Right atrium auricular region (tissue), 2 donors: ENCODE results near the gene TMEM79. TPM values are rescaled to one million over a fixed set of nuclear protein-coding genes. Genes with fewer than 3 reads are reported as not detected.

ENCODE experiments used
- total RNA-seq, 2 donors: library from RNA; depleted of rRNA; stranded (reverse); fragments of >200 nt; gene quantifications; one replicate each; pipeline ENCODE4 v1.1.0, GENCODE V29; 2016

TMEM79 gene
- total RNA-seq, 2 donors from 2014 or later = 0.96 to 1.0 TPM

Other genes starting within 250 kb of the TMEM79 start
- 10 to 100 TPM; 14.6 to 25.9 TPM for gene UBQLN4, start 230.5 kb upstream of the TMEM79 start, total RNA-seq
- 10 to 100 TPM; 46.1 to 50.7 TPM for gene LAMTOR2, start 229.5 kb upstream of the TMEM79 start, total RNA-seq
- gene RAB25, start 223.2 kb upstream of the TMEM79 start, total RNA-seq = under 1 TPM in 1 of 2 donors, not detected in 1; 0.98 TPM
- under 1 TPM; 0.15 to 0.47 TPM for gene MEX3A, start 201.9 kb upstream of the TMEM79 start, total RNA-seq
- gene LMNA, start 169.6 kb upstream of the TMEM79 start, total RNA-seq = 100 to 1,000 TPM; 258 to 273 TPM
- gene SEMA4A, start 130.7 kb upstream of the TMEM79 start, total RNA-seq = 1 to 10 TPM; 2.0 to 4.2 TPM
- 10 to 100 TPM; 15.5 to 18.5 TPM for gene SLC25A44, start 90.2 kb upstream of the TMEM79 start, total RNA-seq
- gene PMF1, start 71.3 kb upstream of the TMEM79 start, total RNA-seq = 10 to 100 TPM; 81.8 to 88.3 TPM
- not detected for gene BGLAP, start 42.1 kb upstream of the TMEM79 start, total RNA-seq
- gene PAQR6, start 36.3 kb upstream of the TMEM79 start, total RNA-seq = not detected
- gene SMG5, start 1.5 kb upstream of the TMEM79 start, total RNA-seq = 10 to 100 TPM; 55.4 to 72.8 TPM
- 10 to 100 TPM; 26.3 to 27.4 TPM for gene GLMP, start 11.4 kb downstream of the TMEM79 start, total RNA-seq
- gene VHLL, start 15.0 kb downstream of the TMEM79 start, total RNA-seq = not detected
- 100 to 1,000 TPM; 102 to 146 TPM for gene CCT3, start 54.0 kb downstream of the TMEM79 start, total RNA-seq
- gene TSACC, start 54.2 kb downstream of the TMEM79 start, total RNA-seq = not detected
- not detected for gene RHBG, start 84.9 kb downstream of the TMEM79 start, total RNA-seq
- 100 to 1,000 TPM in 1 of 2 donors, 10 to 100 TPM in 1; 80.1 to 104 TPM for gene MEF2D, start 216.4 kb downstream of the TMEM79 start, total RNA-seq